H1 (cell line): ENCODE measurements around the gene UBASH3A. TPM values are rescaled to one million over a fixed set of nuclear protein-coding genes. Genes with fewer than 3 reads are reported as not detected.
A peak's percentile ranks its signal among the peaks of the same experiment; 100 is the strongest.

Experiments
- EP300 ChIP-seq, 2 experiments: IDR thresholded peaks; 1 replicate in 1 of 2; 2 replicates in 1 of 2; pipeline ENCODE4 v1.6.1; 2011 to 2012; ENCODE audit warnings: low read depth in 2 of 2, low read length in 2 of 2, mild to moderate bottlenecking in 2 of 2, borderline replicate concordance in 1 of 2, inconsistent platforms in 1 of 2, moderate library complexity in 1 of 2
- MAX ChIP-seq: IDR thresholded peaks from 2 replicates; pipeline ENCODE4 v1.6.1; 2012; ENCODE audit warnings: inconsistent platforms
- RXRA ChIP-seq: IDR thresholded peaks from 2 replicates; pipeline ENCODE4 v1.6.1; 2011; ENCODE audit warnings: low read depth, mild to moderate bottlenecking, low read length, moderate library complexity; ENCODE audit not compliant: insufficient read depth
- SP4 ChIP-seq: IDR thresholded peaks from 2 replicates; pipeline ENCODE4 v1.6.1; 2012; ENCODE audit warnings: low read length, inconsistent platforms
- SUZ12 ChIP-seq: fragments of 200-600 bp; sonication (generic); IDR thresholded peaks from 2 replicates; pipeline ENCODE4 v1.6.1; 2012; ENCODE audit warnings: mild to moderate bottlenecking, inconsistent platforms, low read length, moderate library complexity, mixed read lengths
- YY1 ChIP-seq: IDR thresholded peaks from 2 replicates; pipeline ENCODE4 v1.6.1; 2011; ENCODE audit warnings: low read depth, mild to moderate bottlenecking, low read length
- ZNF274 ChIP-seq: IDR thresholded peaks from 2 replicates; pipeline ENCODE4 v1.7.0; 2012; ENCODE audit warnings: low read length, borderline replicate concordance; ENCODE audit errors: extremely low read depth
- polyA plus RNA-seq, 7 experiments: library from polyadenylated mRNA; depleted of rRNA in 3 of 7; stranded (reverse) in 5 of 7; unstranded in 2 of 7; fragments of >200 nt in 5 of 7; fragments of 200-250 nt in 2 of 7; gene quantifications; 1 replicate in 5 of 7; 2 replicates in 1 of 7; 4 replicates in 1 of 7; pipeline versions ENCODE4 v1.2.1 to v1.2.3, GENCODE V29; 2011 to 2013; ENCODE audit warnings: missing spikeins in 2 of 7, mixed read lengths in 2 of 7
- total RNA-seq: library from RNA; stranded (reverse); fragmentation: NEBNext Ultra II Directional; extraction: Animal tissue kit (Norgen Biotek cat#: 25700); gene quantifications from 2 replicates; pipeline ENCODE4 v1.2.1, GENCODE V29; 2021
- TF ChIP-seq, protein P1 (sequence below): IDR thresholded peaks from 2 replicates; pipeline ENCODE4 v1.6.1; 2011; ENCODE audit warnings: low read length, improper control_type of control experiment
- TF ChIP-seq, protein P2 (sequence below): fragments of 300-600 bp; sonication (generic); IDR thresholded peaks from 2 replicates; pipeline ENCODE4 v1.7.1; 2012; ENCODE audit warnings: low read length, moderate library complexity, mild to moderate bottlenecking, inconsistent platforms; ENCODE audit not compliant: insufficient replicate concordance

Gene UBASH3A
- total and polyA plus RNA-seq, 2 of the 8 experiments (the other 6 are each of a cell fraction or from before 2014, with no cell fraction given): not detected

GRCh38 chr21:42381347-42381984 lies 22.2 kb upstream of the UBASH3A start (continued):
- no peak for TF ChIP-seq EP300 (IDR thresholded peaks at IDR 0.05; ENCODE audit: borderline replicate concordance in 1 of 2, low read depth in 2 of 2, low read length in 2 of 2)
- TF ChIP-seq YY1: peak; percentile 81
- TF ChIP-seq SUZ12: no peak
- TF ChIP-seq, protein P1, sequence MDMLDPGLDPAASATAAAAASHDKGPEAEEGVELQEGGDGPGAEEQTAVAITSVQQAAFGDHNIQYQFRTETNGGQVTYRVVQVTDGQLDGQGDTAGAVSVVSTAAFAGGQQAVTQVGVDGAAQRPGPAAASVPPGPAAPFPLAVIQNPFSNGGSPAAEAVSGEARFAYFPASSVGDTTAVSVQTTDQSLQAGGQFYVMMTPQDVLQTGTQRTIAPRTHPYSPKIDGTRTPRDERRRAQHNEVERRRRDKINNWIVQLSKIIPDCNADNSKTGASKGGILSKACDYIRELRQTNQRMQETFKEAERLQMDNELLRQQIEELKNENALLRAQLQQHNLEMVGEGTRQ: no peak
- no peak for TF ChIP-seq SP4
- TF ChIP-seq MAX: peak; percentile 60; the same call in 1 of the 2 replicates
- no peak for TF ChIP-seq RXRA
- TF ChIP-seq, protein P2, sequence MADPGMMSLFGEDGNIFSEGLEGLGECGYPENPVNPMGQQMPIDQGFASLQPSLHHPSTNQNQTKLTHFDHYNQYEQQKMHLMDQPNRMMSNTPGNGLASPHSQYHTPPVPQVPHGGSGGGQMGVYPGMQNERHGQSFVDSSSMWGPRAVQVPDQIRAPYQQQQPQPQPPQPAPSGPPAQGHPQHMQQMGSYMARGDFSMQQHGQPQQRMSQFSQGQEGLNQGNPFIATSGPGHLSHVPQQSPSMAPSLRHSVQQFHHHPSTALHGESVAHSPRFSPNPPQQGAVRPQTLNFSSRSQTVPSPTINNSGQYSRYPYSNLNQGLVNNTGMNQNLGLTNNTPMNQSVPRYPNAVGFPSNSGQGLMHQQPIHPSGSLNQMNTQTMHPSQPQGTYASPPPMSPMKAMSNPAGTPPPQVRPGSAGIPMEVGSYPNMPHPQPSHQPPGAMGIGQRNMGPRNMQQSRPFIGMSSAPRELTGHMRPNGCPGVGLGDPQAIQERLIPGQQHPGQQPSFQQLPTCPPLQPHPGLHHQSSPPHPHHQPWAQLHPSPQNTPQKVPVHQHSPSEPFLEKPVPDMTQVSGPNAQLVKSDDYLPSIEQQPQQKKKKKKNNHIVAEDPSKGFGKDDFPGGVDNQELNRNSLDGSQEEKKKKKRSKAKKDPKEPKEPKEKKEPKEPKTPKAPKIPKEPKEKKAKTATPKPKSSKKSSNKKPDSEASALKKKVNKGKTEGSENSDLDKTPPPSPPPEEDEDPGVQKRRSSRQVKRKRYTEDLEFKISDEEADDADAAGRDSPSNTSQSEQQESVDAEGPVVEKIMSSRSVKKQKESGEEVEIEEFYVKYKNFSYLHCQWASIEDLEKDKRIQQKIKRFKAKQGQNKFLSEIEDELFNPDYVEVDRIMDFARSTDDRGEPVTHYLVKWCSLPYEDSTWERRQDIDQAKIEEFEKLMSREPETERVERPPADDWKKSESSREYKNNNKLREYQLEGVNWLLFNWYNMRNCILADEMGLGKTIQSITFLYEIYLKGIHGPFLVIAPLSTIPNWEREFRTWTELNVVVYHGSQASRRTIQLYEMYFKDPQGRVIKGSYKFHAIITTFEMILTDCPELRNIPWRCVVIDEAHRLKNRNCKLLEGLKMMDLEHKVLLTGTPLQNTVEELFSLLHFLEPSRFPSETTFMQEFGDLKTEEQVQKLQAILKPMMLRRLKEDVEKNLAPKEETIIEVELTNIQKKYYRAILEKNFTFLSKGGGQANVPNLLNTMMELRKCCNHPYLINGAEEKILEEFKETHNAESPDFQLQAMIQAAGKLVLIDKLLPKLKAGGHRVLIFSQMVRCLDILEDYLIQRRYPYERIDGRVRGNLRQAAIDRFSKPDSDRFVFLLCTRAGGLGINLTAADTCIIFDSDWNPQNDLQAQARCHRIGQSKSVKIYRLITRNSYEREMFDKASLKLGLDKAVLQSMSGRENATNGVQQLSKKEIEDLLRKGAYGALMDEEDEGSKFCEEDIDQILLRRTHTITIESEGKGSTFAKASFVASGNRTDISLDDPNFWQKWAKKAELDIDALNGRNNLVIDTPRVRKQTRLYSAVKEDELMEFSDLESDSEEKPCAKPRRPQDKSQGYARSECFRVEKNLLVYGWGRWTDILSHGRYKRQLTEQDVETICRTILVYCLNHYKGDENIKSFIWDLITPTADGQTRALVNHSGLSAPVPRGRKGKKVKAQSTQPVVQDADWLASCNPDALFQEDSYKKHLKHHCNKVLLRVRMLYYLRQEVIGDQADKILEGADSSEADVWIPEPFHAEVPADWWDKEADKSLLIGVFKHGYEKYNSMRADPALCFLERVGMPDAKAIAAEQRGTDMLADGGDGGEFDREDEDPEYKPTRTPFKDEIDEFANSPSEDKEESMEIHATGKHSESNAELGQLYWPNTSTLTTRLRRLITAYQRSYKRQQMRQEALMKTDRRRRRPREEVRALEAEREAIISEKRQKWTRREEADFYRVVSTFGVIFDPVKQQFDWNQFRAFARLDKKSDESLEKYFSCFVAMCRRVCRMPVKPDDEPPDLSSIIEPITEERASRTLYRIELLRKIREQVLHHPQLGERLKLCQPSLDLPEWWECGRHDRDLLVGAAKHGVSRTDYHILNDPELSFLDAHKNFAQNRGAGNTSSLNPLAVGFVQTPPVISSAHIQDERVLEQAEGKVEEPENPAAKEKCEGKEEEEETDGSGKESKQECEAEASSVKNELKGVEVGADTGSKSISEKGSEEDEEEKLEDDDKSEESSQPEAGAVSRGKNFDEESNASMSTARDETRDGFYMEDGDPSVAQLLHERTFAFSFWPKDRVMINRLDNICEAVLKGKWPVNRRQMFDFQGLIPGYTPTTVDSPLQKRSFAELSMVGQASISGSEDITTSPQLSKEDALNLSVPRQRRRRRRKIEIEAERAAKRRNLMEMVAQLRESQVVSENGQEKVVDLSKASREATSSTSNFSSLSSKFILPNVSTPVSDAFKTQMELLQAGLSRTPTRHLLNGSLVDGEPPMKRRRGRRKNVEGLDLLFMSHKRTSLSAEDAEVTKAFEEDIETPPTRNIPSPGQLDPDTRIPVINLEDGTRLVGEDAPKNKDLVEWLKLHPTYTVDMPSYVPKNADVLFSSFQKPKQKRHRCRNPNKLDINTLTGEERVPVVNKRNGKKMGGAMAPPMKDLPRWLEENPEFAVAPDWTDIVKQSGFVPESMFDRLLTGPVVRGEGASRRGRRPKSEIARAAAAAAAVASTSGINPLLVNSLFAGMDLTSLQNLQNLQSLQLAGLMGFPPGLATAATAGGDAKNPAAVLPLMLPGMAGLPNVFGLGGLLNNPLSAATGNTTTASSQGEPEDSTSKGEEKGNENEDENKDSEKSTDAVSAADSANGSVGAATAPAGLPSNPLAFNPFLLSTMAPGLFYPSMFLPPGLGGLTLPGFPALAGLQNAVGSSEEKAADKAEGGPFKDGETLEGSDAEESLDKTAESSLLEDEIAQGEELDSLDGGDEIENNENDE: no peak
- no peak for TF ChIP-seq ZNF274
